Endothelial cell of hepatic sinusoid (primary cell): ENCODE results near the gene PLAGL2.

ENCODE experiments used
- in situ Hi-C: cut with HindIII; loops from 2 replicates; pipeline ENCODE4 v1.10.0; 2017; ENCODE audit warnings: low sequenced_read_pairs

Gene PLAGL2

GRCh38 chr20:32231245-32231644 lies 23.7 kb upstream of the PLAGL2 start:
- in situ Hi-C loops, result no loop called here

DNA sequence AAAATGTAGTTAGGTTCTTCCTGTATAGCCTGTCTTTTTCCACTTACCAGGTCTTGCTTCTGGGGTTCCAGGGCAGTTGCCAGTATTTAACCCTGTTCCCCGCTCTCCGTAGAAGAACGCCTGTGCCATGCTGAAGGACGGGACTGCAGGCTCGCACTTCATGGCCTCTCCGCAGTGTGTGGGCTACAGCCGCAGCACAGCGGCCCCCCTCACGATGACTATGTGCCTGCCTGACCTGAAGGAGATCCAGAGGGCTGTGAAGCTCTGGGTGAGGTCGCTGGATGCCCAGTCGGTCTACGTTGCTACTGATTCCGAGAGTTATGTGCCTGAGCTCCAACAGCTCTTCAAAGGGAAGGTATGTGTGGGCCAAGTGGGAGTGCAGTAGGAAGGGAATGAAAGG lies 23.2 kb upstream of the PLAGL2 start:
- in situ Hi-C loops, result no loop called here

- in situ Hi-C loops, result no loop called here
Measured at GRCh38 chr20:32229251-32229747, 21.8 kb upstream of the PLAGL2 start.

- in situ Hi-C loops, result no loop called here
Measured at GRCh38 chr20:32227744-32228688, 20.5 kb upstream of the PLAGL2 start.

GRCh38 chr20:32227306-32227705 lies 19.8 kb upstream of the PLAGL2 start:
- in situ Hi-C loops, result no loop called here

DNA sequence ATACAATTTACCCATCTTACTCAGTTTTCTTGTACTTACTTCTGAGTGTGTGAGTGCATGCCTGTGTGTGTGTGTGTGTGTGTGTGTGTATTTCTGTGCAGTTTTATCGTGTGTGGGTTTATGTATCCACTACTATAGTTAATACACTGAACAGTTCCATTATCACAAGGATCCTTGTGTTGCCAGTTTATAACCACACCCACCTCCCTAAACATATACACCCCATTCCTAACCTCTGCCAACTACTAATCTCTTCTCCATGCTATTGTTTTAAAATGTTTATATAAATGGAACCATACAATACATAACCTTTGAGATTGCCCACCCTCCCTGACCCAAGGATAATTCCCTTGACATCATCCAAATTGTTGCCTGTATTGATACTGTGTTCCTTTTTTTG lies 18.8 kb upstream of the PLAGL2 start:
- in situ Hi-C loops, result no loop called here

- in situ Hi-C loops, result no loop called here
Measured at GRCh38 chr20:32224463-32224862, 16.9 kb upstream of the PLAGL2 start.

GRCh38 chr20:32218156-32218900 lies 10.8 kb upstream of the PLAGL2 start:
- in situ Hi-C loops, result loop anchor here (5.0 to 10.0 kb wide), 3 partner anchors 101 to 404 kb away; partner anchors contain the start of gene MYLK2

DNA sequence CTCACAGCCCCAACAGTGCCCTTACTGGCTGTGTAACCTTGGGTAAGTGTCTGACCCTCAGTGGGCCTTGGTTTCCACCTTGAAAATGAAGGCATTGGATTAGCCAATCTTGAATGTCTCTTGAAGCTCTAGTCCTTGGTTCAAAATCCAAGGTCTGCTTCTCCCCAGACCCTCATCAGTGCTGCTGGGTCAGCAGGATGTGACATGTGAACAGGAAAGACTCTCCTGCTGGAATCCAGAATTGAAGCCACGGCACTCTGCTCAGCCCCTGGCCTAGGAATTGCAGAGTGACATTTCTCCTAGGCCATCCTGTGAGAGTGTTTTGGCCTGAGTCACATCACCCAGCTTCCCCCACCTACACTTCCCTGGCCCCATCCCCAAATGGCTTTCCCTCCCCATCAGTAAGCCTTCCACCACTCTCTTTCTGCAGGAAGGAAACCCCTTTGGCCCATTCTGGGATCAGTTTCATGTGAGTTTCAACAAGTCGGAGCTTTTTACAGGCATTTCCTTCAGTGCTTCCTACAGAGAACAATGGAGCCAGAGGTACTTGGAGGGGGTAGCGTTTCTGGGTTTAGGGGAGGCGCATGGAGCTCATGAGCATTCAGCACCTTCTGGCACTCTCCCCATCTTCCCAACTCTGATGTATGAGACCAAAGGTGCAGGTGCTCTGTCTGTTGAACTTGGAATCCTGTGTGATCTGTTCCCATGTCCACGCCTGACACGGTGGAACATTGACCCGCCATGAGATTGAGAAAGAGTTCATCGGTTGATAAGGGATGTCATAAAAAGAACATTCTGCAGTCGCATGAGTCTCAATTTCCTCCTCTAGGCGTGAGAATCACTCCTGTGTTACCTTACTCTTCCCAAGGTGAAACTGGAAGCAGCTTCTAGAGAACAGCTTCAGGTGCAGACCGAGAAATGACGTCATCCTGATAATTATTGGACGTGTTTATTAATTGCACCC lies 8.9 kb upstream of the PLAGL2 start:
- in situ Hi-C loops, result loop anchor here (5.0 to 10.0 kb wide), 3 partner anchors 99 to 402 kb away; partner anchors contain the start of gene MYLK2

DNA sequence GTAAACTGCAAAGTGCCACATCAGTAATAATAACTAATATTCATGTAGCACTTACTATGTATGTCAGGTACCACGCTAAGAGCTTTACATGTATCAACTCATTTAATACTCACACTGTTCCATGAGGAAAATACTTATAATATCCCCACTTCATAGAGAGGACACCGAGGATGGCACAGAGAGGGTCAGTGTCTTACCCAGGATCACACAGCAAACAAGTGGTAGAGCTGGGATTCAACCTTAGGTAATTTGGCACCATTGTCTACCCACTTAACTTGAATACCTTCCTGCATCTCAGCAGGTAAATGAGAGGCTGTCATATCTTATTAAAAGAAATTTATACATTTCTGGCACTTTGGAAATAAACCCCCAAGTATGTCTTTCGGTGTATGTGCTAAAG lies 8.2 kb upstream of the PLAGL2 start:
- in situ Hi-C loops, result loop anchor here (5.0 to 10.0 kb wide), 3 partner anchors 98 to 401 kb away; partner anchors contain the start of gene MYLK2

DNA sequence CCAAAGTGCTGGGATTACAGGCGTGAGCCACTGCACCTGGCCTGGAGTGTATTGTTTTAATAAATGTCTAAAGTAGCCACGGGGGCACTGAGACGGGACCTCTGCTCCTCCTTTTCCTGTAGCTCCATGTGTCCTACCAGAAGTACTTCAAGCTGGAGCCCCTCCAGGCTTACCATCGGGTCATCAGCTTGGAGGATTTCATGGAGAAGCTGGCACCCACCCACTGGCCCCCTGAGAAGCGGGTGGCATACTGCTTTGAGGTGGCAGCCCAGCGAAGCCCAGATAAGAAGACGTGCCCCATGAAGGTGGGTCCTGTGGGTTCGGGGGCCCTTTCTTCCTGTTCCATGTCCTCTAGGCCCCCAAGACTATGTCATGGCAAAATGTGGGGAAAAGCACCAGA lies 7.6 kb upstream of the PLAGL2 start:
- in situ Hi-C loops, result loop anchor here (5.0 to 10.0 kb wide), 3 partner anchors 98 to 400 kb away; partner anchors contain the start of gene MYLK2

GRCh38 chr20:32213870-32214269 lies 6.3 kb upstream of the PLAGL2 start:
- in situ Hi-C loops, result loop anchor here (5.0 to 10.0 kb wide), 3 partner anchors 68 to 399 kb away; partner anchors contain the start of gene MYLK2

DNA sequence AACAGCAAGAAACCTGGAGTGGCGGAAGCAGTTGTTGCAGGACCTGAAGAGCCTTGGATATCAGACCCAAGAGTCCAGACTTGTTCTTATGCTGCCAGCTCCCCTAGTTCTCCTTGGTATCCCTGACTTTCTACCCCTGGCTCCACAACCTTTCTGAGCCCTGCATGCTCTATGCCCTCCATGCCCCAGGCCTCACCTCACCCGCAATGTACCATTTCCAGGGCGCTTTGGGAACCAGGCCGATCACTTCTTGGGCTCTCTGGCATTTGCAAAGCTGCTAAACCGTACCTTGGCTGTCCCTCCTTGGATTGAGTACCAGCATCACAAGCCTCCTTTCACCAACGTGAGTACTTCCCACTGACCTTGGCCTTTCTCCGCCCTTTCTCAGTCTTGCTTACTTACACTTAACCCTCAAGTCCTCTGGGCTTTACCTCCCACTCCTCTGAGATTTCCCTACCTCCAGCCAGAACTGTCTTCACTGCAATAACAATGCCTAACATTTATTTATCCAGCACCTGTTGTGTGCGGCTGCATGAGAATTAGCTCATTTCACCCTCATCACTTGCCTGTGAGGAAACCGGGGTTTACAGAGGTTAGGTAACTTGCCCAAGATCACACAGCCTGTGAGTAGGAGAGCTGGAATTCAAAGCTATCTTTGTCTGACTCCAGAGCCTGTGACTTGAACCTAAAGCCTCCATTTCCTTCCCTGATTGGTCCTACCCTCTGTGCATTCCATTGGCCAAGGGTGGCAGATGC lies 2.5 kb upstream of the PLAGL2 start:
- in situ Hi-C loops, result loop anchor here (5.0 to 10.0 kb wide), 3 partner anchors 72 to 395 kb away; partner anchors contain the start of gene MYLK2

- in situ Hi-C loops, result no loop called here
Measured at GRCh38 chr20:32208499-32209154, 1.1 kb upstream of the PLAGL2 start.

DNA sequence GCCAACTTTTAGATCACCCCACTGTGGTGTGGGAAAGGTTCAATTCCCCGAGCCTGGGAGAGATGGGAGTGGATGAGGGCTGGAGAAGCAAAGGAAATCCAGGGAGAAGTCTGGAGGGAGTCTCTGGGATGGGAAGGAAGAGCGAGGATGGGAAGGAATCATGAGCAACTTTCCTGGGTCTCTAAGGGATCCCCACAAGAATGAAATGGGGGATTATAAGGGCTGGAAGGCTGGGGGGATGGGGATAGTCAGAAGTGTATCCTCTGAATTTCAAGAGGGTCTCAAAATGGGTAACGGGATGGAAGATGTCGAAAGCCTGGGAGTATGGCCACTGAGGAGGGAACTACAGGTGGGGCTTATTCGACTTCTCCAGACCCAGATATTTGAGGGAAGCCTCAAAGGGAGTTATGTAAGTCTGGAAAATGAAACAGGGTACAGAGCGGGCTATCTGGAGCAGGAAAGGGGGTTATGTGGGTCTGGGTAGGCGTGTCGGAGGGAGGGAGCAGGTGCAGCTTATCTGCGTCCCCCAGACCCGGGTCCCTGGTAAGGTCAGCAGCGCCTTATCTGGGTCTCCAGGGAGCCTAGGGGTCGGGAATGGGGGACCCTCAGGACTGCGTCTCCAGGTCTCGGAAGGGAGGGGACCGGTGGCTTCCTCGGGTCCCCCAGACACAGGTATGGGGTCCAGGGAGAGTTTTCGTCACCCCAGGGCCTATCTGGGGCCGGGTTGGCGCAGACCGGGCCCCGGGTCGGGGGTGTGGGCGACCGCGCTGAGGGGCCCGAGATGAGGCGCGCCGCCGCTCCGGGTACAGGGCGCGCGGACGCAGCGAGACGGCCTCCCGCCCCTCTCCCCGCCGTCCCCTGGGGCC lies 550 bp downstream of the PLAGL2 start:
- in situ Hi-C loops, result no loop called here

GRCh38 chr20:32205843-32206759 lies 1.4 kb downstream of the PLAGL2 start:
- in situ Hi-C loops, result no loop called here
